ENCODE data around the gene TNC.

TNC gene

GRCh38 chr9:114989600-114990410 is 128.2 kb downstream of the TNC start:
- in situ Hi-C loops (cut with HindIII; ENCODE audit: low sequenced_read_pairs) = no loop called here
- TF ChIP-seq CTCF (IDR thresholded peaks at IDR 0.05; ENCODE audit: low read depth, low read length) = no peak
- no peak for DNase-seq (ENCODE audit: low read depth, low spot score)
- no peak overlapping the region for H3K4me3 ChIP-seq (ENCODE audit: low read depth, low read length)

- TF ChIP-seq CTCF (IDR thresholded peaks at IDR 0.05; ENCODE audit: low read depth, low read length) = no peak
- DNase-seq (ENCODE audit: low read depth, low spot score) = no peak
- H3K4me3 ChIP-seq (ENCODE audit: low read depth, low read length) = no peak overlapping the region
- in situ Hi-C loops (cut with HindIII; ENCODE audit: low sequenced_read_pairs) = no loop called here
Measured at GRCh38 chr9:114988962-114989599, 128.9 kb downstream of the TNC start.

GRCh38 chr9:114987116-114987515 is 130.8 kb downstream of the TNC start:
- no peak for DNase-seq (ENCODE audit: low read depth, low spot score)
- H3K4me3 ChIP-seq (ENCODE audit: low read depth, low read length) = no peak overlapping the region
- TF ChIP-seq CTCF (IDR thresholded peaks at IDR 0.05; ENCODE audit: low read depth, low read length) = no peak
- in situ Hi-C loops (cut with HindIII; ENCODE audit: low sequenced_read_pairs) = no loop called here

- in situ Hi-C loops (cut with HindIII; ENCODE audit: low sequenced_read_pairs) = no loop called here
- no peak for DNase-seq (ENCODE audit: low read depth, low spot score)
- H3K4me3 ChIP-seq (ENCODE audit: low read depth, low read length) = no peak overlapping the region
- no peak for TF ChIP-seq CTCF (IDR thresholded peaks at IDR 0.05; ENCODE audit: low read depth, low read length)
Measured at GRCh38 chr9:114985959-114986501, 131.9 kb downstream of the TNC start.

- DNase-seq (ENCODE audit: low read depth, low spot score) = no peak
- in situ Hi-C loops (cut with HindIII; ENCODE audit: low sequenced_read_pairs) = no loop called here
- no peak for TF ChIP-seq CTCF (IDR thresholded peaks at IDR 0.05; ENCODE audit: low read depth, low read length)
- H3K4me3 ChIP-seq (ENCODE audit: low read depth, low read length) = no peak overlapping the region
Measured at GRCh38 chr9:114981063-114981462, 136.9 kb downstream of the TNC start.

GRCh38 chr9:114973216-114973615 is 144.7 kb downstream of the TNC start:
- H3K4me3 ChIP-seq (ENCODE audit: low read depth, low read length) = no peak overlapping the region
- DNase-seq (ENCODE audit: low read depth, low spot score) = no peak
- in situ Hi-C loops (cut with HindIII; ENCODE audit: low sequenced_read_pairs) = no loop called here
- no peak for TF ChIP-seq CTCF (IDR thresholded peaks at IDR 0.05; ENCODE audit: low read depth, low read length)

Measured in astrocyte of the spinal cord (primary cell).